ENCODE measurements around the gene MYH9.

DNA sequence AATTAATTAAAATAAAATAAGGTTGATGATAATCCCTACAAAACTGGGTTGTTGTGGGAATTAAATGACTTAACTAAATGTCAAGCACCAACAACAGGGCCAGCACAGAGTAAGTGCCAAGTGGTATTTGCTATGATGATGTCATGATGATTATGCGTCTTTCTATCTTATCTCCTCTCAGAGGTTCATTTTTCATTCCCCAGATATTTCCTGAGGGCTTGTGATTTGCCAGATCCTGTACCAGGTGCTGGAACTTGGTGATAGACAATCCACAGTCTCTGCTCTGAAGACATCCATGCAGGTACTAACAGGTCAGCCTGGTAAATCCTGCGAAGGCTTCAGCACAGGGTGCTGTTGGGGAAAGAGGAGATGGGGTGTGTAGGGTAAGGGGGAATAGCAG is 8.1 kb upstream of the MYH9 start:
- TF ChIP-seq, protein P1, sequence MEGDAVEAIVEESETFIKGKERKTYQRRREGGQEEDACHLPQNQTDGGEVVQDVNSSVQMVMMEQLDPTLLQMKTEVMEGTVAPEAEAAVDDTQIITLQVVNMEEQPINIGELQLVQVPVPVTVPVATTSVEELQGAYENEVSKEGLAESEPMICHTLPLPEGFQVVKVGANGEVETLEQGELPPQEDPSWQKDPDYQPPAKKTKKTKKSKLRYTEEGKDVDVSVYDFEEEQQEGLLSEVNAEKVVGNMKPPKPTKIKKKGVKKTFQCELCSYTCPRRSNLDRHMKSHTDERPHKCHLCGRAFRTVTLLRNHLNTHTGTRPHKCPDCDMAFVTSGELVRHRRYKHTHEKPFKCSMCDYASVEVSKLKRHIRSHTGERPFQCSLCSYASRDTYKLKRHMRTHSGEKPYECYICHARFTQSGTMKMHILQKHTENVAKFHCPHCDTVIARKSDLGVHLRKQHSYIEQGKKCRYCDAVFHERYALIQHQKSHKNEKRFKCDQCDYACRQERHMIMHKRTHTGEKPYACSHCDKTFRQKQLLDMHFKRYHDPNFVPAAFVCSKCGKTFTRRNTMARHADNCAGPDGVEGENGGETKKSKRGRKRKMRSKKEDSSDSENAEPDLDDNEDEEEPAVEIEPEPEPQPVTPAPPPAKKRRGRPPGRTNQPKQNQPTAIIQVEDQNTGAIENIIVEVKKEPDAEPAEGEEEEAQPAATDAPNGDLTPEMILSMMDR (conservative IDR thresholded peaks at IDR 0.05; ENCODE audit: low read length) = no peak
- no peak for TF ChIP-seq EZH2phosphoT487 (IDR thresholded peaks at IDR 0.05; ENCODE audit: borderline replicate concordance, low read depth, low read length)
